Esophagus (tissue), 2 donors: Measurements from ENCODE around the gene PPFIA3. TPM values are rescaled to one million over a fixed set of nuclear protein-coding genes. Genes with fewer than 3 reads are reported as not detected.

Source experiments
- H3K27ac ChIP-seq, 2 donors: one replicate each; pipeline ENCODE4 v1.5.1; 2013; ENCODE audit warnings: low read depth in 2 of 2, mild to moderate bottlenecking in 2 of 2, inconsistent platforms in 1 of 2, low read length in 1 of 2, moderate library complexity in 1 of 2
- H3K27me3 ChIP-seq, 2 donors: one replicate each; pipeline ENCODE4 v1.6.1; 2013; ENCODE audit warnings: low read length in 2 of 2, control low read depth in 1 of 2, mild to moderate bottlenecking in 1 of 2; ENCODE audit not compliant: insufficient read depth in 2 of 2, control insufficient read depth in 1 of 2
- H3K36me3 ChIP-seq, 2 donors: one replicate each; pipeline ENCODE4 v1.6.1; 2013; ENCODE audit warnings: low read length in 1 of 2; ENCODE audit not compliant: control insufficient read depth in 2 of 2, insufficient read depth in 2 of 2
- H3K4me1 ChIP-seq, 2 donors: one replicate each; pipeline ENCODE4 v1.6.1; 2013; ENCODE audit warnings: low read length in 1 of 2; ENCODE audit not compliant: control insufficient read depth in 2 of 2, insufficient read depth in 2 of 2
- H3K4me3 ChIP-seq, 2 donors: one replicate each; pipeline ENCODE4 v1.5.1; 2013; ENCODE audit warnings: low read length in 2 of 2, mild to moderate bottlenecking in 2 of 2, low read depth in 1 of 2, moderate library complexity in 1 of 2
- H3K9me3 ChIP-seq, 2 donors: one replicate each; pipeline ENCODE4 v1.6.1; 2013; ENCODE audit warnings: mild to moderate bottlenecking in 2 of 2, low read depth in 1 of 2, low read length in 1 of 2, moderate library complexity in 1 of 2; ENCODE audit not compliant: control insufficient read depth in 2 of 2, insufficient read depth in 1 of 2
- WGBS, 2 donors: extraction: QIAGEN DNeasy Blood & Tissue Kit; methylation state at CpG; one replicate each; pipeline ENCODE4 v1.1.7; 2013; 5-methylcytosine and 5-hydroxymethylcytosine counted together
- polyA plus RNA-seq, 2 donors: library from polyadenylated mRNA; stranded (reverse); fragments of 200-250 nt; gene quantifications; one replicate each; pipeline ENCODE4 v1.2.3, GENCODE V29; 2013
- donor health status: healthy with polysubstance abuse.
- donor health status: Bipolar disorder and iron deficiency.

The PPFIA3 gene
- polyA plus RNA-seq, 2 donors = 15.2 to 28.6 TPM

- H3K4me3 ChIP-seq = no peak overlapping the region
- H3K4me1 ChIP-seq = peaks cover 9 to 10% of the 10 kb centered on the region in 2 donors
- no peaks in the 10 kb centered on the region for H3K27me3 ChIP-seq
- no peaks in the 10 kb centered on the region for H3K36me3 ChIP-seq
- H3K9me3 ChIP-seq = peaks cover 0 to 3% of the 10 kb centered on the region in 2 donors
- H3K27ac ChIP-seq = no peak overlapping the region
- 98% methylated on average over 6 of the region's 6 CpGs for WGBS, 2 donors
These were observed 34.9 kb downstream of the PPFIA3 start for GRCh38 chr19:49154279-49154678.

DNA sequence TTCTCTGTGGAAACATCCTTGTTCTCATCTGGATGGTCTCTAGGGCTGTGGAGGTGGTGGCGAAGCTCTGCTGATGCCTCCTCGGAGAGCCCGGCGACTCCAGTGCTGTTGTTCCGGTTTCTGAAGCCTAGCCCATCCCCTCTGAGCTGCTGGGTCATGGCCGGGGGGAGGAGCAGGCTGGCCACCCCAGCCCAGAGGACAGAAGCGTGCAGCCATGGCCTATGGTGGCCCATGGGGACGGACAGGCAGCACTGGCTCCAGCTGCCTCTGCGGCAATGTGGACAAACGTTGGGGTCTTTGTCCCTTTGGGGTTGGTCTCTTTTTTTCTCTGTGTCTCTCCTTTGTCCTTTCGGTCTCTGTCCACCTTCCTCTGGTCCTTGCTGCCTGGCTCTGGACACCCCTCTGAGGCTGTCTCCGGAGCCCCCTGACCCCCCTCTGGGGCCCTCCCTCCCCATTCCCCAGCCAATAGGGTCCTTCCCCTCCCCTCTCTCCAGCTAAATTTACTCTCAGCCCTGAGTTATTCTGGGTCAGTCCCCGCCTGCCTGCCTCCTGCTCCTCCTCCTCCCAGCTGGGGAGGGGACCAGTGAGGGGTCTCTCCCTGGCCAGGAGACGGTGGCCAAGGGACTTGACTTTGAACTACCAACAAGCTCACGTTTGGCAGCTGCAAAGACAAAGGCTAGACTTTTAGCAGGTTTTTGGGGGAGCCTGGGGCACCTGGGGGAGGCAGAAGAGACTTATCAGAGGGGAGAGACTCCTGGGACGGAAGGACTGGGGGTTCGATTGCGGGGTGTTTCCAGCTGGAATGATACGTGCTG lies 35.9 kb downstream of the PPFIA3 start, which contains the start of gene HRC:
Gene HRC (minus strand): TSS at position 392 of the 815 bp plus-strand sequence. CDS start 159 bp downstream, at position 233.
- H3K27me3 ChIP-seq = no peaks in the 10 kb centered on the region
- no peak within 1 kb of the TSS for H3K4me3 ChIP-seq
- H3K36me3 ChIP-seq = no peaks in the 10 kb centered on the region
- H3K27ac ChIP-seq = no peak within 1 kb of the TSS
- H3K4me1 ChIP-seq = peaks cover 2 to 9% of the 10 kb centered on the region in 2 donors
- WGBS, 2 donors = 68 to 70% methylated on average over 18 to 19 of the region's 19 CpGs
- peaks cover 0 to 3% of the 10 kb centered on the region in 2 donors for H3K9me3 ChIP-seq

DNA sequence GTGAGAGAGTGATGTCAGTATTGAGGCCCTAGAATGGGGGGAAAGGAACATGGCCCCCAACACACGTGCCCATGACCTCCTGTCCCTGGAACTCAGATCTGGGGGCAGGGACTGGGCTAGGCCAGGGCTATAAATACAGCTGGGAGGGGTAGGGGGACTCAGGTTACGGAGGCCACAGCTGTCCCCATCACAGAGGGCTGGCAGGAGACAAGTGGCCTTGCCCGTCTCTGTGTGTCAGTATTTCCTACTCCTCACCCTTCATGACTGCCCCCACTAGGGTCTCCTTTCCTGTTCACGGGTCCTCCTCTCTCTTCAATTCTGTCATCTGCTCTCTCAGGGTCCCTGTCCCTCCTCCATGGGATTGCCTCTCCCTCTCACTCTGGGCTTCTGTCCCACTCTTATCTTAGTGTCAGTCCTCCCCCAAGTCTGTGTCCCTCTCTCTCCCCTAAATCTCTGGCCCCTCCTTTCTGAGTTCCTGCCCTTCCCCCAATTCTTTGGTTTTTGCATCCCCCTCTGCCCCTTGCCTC lies 36.5 kb downstream of the PPFIA3 start:
- Histone ChIP-seq H3K36me3 (no peaks in the 10 kb centered on the region), H3K4me3 (no peak overlapping the region), H3K4me1 (peaks cover 0 to 5% of the 10 kb centered on the region in 2 donors), H3K9me3 (peaks cover 0 to 3% of the 10 kb centered on the region in 2 donors), H3K27ac (no peak overlapping the region), H3K27me3 (no peaks in the 10 kb centered on the region)
- WGBS, 2 donors = 61 to 64% methylated on average over 4 of the region's 4 CpGs

- Histone ChIP-seq H3K4me3 (peak within 1 kb of the TSS; percentile 66 to 89), H3K27me3 (no peaks in the 10 kb centered on the region), H3K27ac (peak within 1 kb of the TSS; percentile 76 to 85), H3K36me3 (no peaks in the 10 kb centered on the region), H3K9me3 (peaks cover 0 to 3% of the 10 kb centered on the region in 2 donors), H3K4me1 (no peaks in the 10 kb centered on the region)
- 0 to 1% methylated on average over 41 of the region's 41 CpGs for WGBS, 2 donors
These were observed 38.3 kb downstream of the PPFIA3 start, which contains the start of gene TRPM4 for GRCh38 chr19:49157445-49158224. Gene TRPM4 (plus strand): TSS chr19:49157792. CDS start chr19:49157867, 75 bp downstream.

DNA sequence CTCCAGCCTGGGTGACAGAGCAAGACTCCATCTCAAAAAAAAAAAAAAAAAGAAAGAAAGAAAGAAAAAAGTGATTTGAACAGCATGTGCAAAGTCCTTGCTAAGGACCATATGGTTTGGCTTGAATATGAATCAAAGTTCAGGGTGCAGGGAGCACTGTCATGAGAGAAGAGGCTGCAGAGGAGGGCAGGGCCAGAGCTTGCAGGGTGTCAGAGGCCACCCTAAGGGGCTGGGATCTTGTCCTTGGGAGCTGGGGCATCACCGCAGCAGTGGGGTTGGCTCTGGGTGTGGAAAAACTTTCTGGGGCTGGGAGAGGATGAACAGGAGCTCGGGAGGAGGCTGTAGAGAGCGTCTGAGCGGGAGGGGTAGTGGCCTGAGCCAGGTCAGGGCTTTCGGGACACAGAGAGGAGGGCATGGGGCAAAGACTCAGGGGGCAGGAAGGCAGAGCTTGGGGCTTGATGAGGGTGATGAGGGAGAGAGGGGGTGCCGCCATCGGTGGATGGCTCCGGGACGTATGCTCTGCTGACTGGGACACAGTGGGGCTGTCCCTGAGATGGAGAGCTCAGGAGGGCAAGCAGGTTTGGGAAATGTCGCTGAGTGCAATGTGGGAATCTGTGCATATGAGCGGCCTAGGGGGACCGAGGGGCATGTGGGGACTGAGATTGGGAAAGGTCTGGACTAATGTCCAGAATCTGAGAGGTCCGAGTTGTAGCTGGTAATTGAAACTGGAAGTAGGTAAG lies 41.3 kb downstream of the PPFIA3 start:
- 82 to 88% methylated on average over 13 of the region's 13 CpGs for whole genome bisulfite sequencing, 2 donors
- peaks cover 2 to 3% of the 10 kb centered on the region in 2 donors for H3K4me1 ChIP-seq

DNA sequence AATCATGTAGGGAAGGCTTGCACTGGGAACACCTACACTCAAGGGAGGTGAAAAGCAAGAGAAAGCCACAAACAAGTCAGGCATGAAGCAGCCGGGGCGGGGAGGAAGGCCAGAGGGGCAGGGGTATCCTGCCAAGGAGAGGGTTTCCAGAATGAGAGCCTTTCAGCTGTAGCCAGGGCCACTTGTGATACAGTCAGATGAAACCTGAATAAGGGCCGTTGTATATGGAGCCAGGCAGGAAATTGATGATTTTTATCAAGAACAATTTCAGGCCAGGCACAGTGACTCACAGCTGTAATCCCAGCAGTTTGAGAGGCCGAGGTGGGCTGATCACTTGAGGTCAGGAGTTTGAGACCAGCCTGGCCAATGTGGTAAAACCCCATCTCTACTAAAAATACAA lies 42.6 kb downstream of the PPFIA3 start:
- WGBS, 2 donors = 52 to 58% methylated on average over 4 of the region's 4 CpGs
- H3K27me3 ChIP-seq = no peaks in the 10 kb centered on the region

More for the DNA sequence above, 41.3 kb downstream of the PPFIA3 start:
- no peaks in the 10 kb centered on the region for H3K9me3 ChIP-seq
- no peaks in the 10 kb centered on the region for H3K27me3 ChIP-seq
- no peak overlapping the region for H3K4me3 ChIP-seq
- no peak overlapping the region for H3K27ac ChIP-seq
- H3K36me3 ChIP-seq = no peaks in the 10 kb centered on the region

DNA sequence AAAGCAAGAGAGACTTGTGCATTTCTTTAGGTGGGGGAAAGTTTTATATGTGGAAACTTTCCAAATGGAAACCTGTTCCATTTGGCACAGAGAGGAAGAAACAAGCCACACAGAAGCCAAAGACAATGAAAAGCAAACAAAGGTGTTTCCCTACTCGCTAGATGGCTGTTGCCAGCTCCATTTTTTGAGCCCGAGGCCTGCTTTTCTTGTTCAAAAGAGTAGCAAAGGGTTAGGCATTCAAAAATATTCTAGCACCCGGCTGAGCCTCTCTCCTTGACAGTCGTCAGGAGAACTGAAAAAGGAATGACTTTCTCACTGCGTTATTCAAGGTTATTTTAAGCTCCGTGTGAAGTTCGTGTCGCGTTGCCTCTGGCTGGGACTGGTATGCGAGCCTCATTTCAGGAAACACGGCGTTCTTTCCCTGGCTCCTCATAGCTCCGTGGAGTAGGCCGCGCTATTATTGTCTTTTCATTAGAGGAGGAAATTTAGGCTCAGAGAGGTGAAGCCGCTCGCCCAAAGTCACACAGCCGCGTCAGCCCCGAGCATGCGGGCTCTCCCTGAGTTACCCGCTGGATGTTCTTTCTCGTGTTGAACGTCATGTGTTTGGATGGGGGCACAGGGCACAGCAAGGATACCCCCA lies 45.9 kb downstream of the PPFIA3 start:
- Histone ChIP-seq H3K4me3 (no peak overlapping the region), H3K27ac (peak overlapping the region; percentile 43 to 59)
- 32 to 39% methylated on average over 24 of the region's 24 CpGs for WGBS, 2 donors

More for the DNA sequence above, 42.6 kb downstream of the PPFIA3 start:
- H3K36me3 ChIP-seq = no peaks in the 10 kb centered on the region
- no peak overlapping the region for H3K27ac ChIP-seq
- no peak overlapping the region for H3K4me3 ChIP-seq
- peaks cover 2 to 8% of the 10 kb centered on the region in 2 donors for H3K4me1 ChIP-seq
- H3K9me3 ChIP-seq = no peaks in the 10 kb centered on the region

GRCh38 chr19:49165865-49166301 lies 46.5 kb downstream of the PPFIA3 start:
- 38 to 49% methylated on average over 22 to 30 of the region's 30 CpGs for WGBS, 2 donors
- Histone ChIP-seq H3K4me3 (no peak overlapping the region), H3K27ac (peak overlapping the region; percentile 43 to 59), H3K4me1 (peaks cover 2 to 8% of the 10 kb centered on the region in 2 donors), H3K9me3 (no peaks in the 10 kb centered on the region), H3K36me3 (peaks cover 0 to 12% of the 10 kb centered on the region in 2 donors), H3K27me3 (no peaks in the 10 kb centered on the region)

More for the DNA sequence above, 45.9 kb downstream of the PPFIA3 start:
- H3K9me3 ChIP-seq = no peaks in the 10 kb centered on the region
- H3K4me1 ChIP-seq = peaks cover 2 to 8% of the 10 kb centered on the region in 2 donors
- no peaks in the 10 kb centered on the region for H3K27me3 ChIP-seq
- peaks cover 0 to 12% of the 10 kb centered on the region in 2 donors for H3K36me3 ChIP-seq
